Dermis microvascular lymphatic vessel endothelial cell (primary cell): ENCODE data around the gene KIF26A. TPM values are rescaled to one million over a fixed set of nuclear protein-coding genes. Genes with fewer than 3 reads are reported as not detected.

ENCODE experiments used
- DNase-seq, 2 donors: peaks; one replicate each; pipeline versions ENCODE4 v3.0.0 to v3.0.0-alpha.2; 2010; ENCODE audit warnings: low read depth in 2 of 2
- total RNA-seq: library from RNA; depleted of rRNA; stranded (reverse); fragments of >200 nt; gene quantifications from 2 replicates; pipeline ENCODE4 v1.2.1, GENCODE V29; 2014

KIF26A gene
- total RNA-seq, result 9.2 and 14.7 TPM in 2 replicates

DNA sequence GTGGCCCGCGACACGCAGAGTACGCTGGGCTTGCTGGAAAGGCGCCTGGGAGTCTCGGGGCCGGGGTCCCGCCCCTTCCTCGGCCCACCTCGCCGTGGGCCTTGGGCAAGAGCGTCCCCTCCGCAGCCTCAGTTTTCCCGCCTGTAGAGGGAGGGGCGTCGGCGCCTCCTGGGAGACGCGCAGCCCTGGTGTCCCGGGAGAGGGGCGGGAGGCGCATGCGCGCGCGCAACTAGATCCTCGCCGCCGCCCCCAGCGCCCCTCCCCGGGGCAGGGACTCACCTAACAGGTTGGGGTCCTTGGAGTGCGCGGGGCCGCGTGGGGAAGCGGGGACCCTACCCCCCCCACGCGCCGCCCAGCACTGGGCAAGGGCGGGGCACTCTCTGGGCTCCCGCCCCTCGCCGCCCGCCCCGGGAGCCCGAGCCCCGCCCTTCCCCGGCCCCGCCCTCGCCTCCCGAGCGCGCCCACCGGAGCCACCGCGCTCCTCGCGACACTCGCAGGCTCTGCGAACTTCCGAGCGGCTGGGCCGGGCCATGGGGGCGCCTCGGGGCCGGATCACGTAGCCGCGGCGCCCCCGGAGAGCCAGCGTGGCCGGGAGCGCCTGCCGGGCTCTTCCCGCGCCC lies at the start of gene KIF26A:
Gene KIF26A (plus strand): TSS at position 490 of the 620 bp plus-strand sequence. CDS start 136 bp downstream, outside the sequence.
- DNase-seq, result peak in 1 of 2 donors; percentile 26

DNA sequence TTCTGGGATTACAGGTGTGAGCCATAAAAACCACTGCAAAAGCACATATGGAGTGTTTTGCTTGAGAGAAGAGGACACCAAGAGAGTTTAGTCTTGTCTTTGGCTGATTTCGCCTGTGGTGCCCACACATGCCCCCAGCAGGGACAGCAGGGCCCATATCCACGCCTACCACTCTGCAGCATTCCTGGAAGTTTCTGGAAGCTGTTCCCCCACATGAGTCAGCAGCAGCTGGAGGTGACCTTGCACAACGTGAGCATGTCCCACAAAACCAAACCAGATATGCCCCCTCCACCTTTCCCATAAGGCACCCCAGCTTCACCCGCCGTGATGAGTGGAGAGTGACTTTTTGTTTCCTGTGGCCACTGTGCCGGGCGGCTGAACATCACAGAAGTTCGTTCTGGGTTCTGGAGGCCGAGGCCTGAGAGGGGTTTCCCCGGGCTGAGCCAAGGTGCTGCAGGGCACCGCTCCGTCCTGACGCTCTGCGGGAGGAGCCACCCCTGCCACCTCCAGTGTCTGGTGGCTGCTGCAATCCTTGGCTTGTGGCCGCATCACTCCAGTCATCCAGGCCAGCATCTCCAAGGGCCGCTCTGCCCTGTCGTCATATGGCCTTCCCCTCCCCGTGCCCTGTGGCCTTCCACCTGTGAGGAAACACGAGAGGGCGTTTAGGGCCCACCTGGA lies 48.2 kb upstream of the KIF26A start:
- no peak for DNase-seq

DNA sequence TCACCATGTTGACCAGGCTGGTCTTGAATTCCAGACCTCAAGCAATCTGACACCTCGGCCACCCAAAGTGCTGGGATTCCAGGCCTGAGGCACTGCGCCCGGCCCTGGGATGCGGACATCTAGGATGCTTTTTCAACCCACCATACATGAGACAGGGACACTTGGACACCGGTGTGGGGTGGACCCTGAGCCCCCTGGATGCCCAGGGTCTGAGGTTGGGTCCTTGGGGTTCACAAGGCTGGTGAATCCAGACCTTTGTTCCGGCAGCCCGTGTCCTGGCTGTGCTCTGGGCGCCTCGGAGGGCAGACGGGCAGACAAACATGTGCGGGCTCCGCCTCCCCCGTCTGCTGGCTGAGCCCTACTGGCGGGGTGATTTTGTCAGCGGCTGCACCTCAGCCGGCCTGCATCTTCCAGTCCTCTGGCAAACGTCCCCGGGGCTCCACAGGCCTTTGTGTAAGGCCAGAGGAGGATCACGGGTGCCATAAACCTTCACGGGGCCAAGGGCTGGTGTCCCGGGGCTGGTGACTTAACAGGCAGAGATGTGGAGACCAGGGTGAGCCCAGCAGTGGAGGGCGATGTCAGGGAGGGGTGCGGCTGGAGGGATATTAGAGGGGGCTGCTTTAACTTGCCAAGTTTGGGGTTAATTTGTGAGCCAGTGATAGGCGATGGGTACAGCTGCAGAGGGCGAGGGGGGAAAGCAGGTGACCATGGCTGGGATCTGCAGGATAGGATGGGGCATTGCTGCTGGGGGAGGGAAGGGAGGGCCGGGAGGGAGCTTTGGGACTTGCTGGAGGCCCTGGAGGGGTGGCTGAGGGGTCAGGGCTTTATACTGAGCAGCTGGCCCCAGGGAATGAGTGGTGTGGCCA lies 47.1 kb upstream of the KIF26A start:
- DNase-seq, result no peak

DNA sequence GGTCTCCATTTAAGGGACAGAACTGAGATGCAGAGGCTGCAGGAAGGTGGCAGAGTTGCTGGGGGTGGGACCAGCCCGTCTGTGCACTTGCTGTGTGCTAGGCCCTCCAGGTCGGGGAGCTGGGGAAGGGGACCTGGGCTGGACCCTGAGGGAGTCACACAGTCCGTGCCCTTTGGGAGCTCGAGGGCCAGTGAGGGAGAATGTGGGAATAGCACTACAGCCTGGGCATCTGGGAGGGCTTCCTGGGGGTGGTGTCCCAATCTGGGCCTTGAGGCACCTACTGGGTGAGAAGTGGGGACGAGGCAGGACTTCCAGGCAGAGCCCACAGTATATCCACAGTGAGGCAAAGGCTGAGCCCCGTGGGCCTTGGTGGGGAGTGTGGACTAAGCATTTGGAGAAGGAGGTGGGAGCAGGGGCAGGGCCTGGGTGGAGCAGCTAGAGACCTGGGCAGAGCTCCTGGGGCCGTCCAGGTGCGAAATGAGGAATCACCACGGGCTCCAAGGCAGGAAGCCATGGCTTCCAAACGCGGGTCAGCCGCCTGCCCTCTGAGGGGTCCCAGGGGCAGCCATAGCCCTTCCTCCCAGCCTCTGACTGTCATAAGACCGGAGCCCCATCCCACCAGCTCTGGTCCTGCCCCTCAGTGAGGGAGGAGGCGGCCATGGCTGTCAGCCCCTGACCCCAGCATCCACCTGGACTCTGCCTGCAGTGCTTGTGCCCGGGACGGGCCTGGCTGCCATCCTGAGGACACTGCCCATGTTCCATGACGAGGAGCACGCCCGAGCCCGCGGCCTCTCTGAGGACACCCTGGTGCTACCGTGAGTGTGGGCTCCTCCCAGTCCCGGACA lies 46.2 kb upstream of the KIF26A start:
- DNase-seq, result no peak

DNA sequence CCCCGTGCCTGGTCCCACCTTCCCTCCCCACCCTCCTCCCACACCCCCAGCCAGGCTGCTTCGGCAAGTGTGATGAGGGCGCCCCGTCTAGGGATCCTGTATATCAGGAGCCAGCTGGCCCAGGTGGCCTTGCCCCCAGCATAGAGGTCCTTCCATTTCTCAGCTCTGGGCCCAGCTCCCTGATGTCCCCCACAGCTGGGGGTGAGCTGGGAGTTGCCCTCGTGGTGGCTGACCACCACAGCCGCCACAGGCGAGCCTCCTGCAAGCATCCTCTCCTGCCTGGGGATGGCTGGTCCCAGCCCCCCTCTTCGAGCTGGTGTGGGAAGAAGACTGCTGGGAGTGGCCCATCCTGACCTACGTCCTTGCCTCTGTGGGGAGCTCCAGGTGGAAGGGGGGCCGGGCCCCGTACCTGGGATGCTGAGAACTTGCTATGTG lies 45.4 kb upstream of the KIF26A start:
- DNase-seq, result no peak

DNA sequence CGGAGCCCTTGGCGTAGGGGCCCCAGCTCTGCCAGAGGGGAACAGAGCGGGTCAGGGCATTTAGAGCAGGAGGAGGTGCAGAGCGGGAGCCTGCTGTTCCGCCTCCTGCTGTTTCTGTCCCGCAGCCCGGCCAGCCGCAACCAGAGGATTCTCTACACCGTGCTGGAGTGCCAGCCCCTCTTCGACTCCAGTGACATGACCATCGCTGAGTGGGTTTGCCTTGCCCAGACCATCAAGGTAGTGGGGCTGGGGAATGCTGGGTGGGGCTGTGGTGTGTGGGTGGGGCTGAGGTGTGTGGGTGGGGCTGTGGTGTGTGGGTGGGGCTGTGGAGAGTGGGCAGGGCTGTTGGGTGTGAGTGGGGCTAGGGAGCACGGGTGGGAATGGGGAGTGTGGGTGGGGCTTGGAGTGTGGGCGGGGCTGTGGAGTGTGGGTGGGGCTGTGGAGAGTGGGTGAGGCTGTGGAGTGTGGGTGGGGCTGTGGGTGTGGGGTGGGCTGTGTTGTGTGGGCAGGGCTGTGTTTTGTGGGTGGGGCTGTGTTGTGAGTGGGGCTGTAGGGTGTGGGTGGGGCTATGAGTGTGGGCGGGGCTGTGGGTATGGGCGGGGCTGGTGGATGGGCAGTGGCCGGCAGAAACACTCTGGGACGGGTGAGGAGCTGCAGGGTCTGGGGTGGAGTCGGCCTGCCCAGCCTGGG lies 44.9 kb upstream of the KIF26A start:
- peak in 1 of 2 donors; percentile 14 for DNase-seq

DNA sequence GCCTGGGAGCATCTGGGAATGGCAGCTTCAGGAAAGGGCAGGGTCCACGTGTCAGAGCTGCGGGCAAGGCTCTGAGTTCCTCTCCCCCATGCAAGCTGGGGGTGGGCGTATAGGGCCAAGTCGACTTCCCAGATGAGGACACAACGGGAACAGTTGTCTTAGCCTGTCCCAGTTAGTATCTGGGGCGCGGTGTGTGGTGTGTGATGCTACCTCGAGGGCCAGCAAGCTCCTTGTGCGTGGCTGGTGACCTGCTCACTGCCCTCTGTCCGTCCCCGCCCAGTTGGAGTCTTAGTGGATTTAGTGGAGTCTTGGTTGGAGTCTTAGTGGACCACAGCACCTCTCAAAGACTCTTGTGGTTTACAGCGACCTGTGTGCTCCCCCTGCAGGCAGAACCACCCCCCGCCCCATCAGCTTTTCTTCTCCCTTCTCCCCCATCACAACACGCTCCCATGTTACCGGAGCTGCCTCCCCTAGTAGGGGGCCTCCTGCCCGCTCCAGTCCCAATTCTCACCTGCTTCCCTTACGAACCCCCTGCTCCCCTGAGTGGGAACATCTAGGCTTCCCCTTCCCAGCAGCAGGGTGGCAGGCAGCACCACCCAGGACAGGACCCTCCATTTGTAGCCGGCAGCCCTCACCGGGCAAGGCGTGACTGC lies 44.2 kb upstream of the KIF26A start:
- no peak for DNase-seq

DNA sequence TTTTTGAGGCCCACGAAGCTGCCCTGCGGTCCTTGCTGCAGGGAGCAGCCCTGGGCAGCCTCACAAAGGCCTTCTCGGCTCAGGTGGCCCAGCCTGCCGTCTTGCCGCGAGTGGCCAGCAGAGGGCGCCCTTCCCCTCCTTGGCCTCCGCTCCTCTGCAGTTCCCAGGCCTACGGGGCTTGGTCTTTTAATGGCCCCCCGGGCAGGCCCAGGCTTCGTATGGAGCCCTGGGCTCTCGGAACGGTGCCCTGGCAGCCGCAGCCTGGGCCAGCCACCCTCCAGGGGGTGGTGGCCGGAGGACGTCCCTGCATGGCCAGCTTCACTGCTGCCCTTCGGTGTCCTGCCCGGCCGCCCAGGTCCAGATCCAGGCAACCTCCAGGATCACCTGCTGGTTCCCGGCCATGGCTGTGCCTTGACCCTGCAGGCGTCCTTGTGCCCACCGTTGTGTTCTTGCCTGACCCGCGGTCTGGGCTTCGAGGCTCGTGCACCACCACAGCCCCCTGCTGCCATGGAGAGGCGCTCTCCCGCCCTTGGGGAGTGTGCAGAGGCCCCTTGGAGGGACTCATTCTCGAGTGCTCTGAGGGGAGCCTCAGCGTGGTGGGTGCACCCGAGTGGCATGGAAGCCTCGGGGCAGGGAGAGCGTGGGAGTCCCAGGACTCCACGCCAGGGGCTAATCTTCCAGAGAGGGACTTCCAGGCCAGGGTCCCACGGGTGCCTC lies 43.5 kb upstream of the KIF26A start:
- peak; percentile 9 to 49 for DNase-seq

DNA sequence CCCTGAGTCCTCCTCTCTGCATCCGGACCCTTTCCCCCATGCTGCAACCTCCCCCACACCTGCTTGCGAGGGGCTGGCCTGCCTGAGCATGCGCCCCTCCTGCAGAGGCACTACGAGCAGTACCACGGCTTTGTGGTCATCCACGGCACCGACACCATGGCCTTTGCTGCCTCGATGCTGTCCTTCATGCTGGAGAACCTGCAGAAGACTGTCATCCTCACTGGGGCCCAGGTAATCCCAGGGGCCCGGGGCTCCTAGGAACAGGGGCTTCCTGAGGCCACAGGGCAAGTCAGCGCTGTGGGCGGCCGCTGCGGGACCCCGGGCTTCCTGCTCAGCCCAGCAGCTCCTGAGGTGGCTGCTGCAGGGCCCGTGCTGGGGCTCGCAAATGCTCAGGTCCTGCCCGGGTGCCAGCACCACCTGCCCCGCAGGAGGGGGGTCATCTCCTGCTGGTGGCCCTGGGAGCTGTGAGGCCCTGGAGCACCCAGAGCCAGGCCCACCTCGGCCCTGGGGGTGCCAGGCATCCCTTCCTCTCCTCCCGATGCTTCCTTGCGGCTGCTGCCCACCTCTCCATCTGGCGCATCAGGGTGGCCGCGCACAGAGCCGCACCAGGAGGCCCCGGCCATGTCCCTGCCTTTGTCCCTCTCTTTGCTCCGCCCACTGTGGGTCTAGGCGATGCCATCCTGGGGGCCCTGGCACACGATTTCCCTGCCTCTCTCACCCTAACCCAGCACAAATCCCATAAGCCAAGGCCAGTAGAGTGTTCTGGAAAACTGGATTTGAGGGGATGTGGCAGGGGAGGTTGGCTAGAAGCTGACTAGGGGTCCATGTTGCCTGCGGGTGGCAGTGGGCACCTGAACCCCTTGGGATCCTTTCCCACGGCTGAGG lies 42.7 kb upstream of the KIF26A start:
- no peak for DNase-seq

DNA sequence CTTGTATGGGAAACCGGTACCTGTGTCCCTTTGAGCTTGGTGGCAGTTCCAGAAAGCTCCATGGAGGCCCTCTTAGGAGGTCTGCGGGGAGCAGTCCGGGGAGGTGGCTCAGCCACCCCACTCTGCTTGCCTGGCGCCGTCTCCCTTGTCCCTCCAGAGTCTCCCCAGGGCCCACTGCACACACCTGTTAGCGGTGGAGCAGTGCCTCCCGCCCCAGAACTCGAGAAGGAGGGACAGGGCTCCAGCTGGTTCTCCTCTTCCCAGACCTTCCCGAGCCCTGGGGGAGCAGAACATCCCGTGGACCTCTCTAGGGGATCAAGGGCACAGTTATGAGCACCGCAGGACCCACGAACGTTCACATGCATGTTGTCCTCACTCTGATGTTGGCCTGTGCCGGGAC lies 42.1 kb upstream of the KIF26A start:
- DNase-seq, result no peak

- no peak for DNase-seq
Observed at GRCh38 chr14:104096751-104097700, 41.4 kb upstream of the KIF26A start.

DNA sequence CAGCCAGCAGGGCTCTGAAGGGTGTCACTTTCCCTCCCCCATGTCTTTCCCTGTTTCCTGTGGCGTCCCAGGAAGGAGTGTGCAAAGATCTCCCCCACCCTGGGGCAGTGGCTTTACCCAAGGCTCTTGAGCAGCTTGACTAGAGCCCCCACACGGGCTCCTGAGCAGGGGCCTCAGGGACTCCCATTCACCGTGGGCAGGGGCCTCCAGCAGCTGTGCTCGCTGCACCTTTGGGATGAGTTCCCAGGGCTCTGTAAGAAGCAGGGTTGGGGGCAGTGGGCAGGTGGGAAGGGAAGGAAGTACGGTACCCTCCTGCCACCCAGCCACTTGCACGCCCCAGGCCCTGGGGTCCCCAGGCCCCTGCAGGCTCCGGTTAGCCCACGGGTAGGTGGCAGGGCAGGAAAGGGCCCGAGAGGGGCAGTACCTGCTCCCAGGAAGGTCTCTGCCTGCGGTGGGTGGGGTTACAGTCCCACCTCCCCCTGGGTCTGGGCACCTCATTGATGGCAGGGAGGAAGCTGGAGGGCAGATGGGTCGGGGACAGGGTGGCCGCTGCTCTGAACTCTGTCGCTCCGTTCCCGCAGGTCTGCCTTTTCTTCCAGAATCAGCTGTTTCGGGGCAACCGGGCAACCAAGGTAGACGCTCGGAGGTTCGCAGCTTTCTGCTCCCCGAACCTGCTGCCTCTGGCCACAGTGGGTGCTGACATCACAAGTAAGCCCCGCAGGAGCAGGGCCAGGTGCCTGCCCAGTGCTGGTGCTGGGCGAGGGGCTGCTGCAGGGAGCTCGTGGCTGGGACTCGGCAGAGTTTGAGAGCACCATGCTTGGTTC lies 39.9 kb upstream of the KIF26A start:
- DNase-seq, result no peak

DNA sequence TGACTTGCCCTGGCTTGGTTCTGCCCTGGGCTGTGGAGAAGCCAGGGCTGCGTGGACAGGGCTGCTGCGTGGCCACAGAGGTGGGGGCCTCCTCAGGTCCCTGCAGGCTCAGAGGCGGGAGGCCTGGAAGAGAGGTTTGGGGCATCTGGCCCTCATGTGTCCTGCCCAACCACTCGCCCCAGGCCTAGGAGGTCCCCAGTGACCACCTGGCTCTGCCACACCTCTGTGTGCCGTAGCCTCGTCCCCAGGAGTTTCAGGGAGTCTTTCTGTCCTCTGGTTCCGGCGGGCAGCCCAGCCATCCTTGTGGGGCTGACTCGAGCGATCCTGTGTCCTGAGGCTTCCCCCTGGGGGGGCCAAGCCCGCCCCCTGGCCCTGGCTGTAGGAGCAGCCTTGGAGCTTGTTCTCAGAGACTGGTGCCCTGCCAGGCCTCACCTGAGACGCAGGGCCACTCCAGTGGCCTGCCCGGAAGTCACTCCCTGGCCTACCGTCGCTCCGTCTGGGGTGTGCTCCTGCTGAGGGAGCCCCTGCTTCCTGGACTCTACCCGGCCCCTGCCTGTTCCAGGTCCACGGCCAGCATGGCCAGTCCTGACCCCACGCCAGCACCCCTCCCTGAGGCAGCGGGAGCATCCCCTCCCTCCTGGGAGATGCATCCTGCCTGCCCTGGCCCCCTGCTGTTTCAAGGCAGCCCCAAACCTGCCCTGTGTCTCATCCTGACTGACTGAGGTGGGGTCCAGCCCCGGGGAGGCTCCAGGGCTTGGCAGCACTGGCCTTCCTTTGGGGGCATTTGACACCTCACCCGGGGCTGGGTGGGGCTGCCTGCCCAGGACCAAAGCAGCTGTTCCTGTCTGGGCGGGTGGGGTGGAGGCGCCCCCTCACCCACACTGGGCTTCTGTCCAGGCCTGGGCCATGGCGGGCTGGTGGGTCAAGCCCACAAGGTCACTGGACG lies 39.0 kb upstream of the KIF26A start:
- DNase-seq, result no peak

DNA sequence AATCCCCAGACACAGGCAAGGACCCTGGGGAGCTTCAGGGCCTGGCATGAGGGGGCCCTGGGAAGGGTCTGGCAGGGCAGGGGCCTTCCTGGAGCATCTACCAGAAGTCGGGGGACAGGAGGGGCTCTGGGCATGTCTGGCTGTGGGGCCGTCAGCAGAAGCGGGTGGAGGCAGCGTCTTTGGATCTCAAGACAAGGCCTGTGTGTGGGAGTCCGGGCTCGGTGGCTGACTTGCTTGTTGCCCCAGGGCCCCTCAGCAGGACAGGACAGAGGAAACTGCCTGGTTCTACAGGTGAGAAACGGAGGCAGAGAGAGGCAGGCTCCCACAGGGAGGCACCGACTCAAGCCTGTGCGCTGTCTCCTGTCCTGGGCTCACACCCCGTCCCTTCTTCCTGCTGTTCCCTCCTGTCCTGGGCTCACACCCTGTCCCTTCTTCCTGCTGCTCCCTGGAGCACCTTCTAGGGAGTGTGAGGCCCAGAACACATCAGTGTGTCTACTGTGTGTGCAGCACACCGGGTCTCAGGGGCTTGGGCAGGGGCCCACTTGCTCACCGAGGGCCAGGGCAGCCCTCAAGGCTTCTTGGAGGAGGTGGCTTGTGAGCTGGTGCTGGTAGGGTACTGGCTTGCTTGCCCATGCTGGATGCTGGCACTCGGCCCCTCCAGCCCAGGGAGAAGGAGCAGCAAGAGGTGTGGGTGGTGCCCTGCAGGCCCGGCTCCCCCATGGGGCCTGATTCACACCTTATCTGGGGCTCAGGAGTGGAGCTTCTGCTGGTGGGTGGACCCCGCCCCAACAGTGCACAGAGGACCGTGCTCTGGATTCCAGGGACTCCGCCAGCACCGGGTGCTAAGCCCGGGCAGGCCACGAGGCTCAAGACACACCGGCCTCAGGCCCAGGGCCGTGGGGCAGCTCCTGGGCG lies 38.0 kb upstream of the KIF26A start:
- no peak for DNase-seq
